Colonic mucosa (tissue), 4 donors: Measurements from ENCODE around the gene FAM222B. TPM values are rescaled to one million over a fixed set of nuclear protein-coding genes. Genes with fewer than 3 reads are reported as not detected.

Experiments
- DNase-seq: peaks from one replicate; pipeline ENCODE4 v3.0.0-alpha.2; 2020
- H3K27ac ChIP-seq: fragments of 200-600 bp; one replicate; pipeline ENCODE4 v1.8.0; 2021
- H3K27me3 ChIP-seq: fragments of 200-600 bp; one replicate; pipeline ENCODE4 v1.8.0; 2021
- H3K36me3 ChIP-seq: fragments of 200-600 bp; one replicate; pipeline ENCODE4 v1.8.0; 2021
- H3K4me1 ChIP-seq: fragments of 200-600 bp; one replicate; pipeline ENCODE4 v1.8.0; 2021; ENCODE audit warnings: mild to moderate bottlenecking
- H3K4me3 ChIP-seq: fragments of 200-600 bp; one replicate; pipeline ENCODE4 v1.8.0; 2021
- H3K9ac ChIP-seq, 2 donors: one replicate each; pipeline ENCODE4 v1.7.0; 2013; ENCODE audit warnings: control low read depth in 2 of 2, low read depth in 2 of 2, low read length in 2 of 2
- H3K9me3 ChIP-seq: fragments of 200-600 bp; one replicate; pipeline ENCODE4 v1.8.0; 2021
- intact Hi-C: fragments of 100-400 bp; cut with DNase I; formaldehyde crosslinking; loops from one replicate; pipeline ENCODE4 v1.14.1; 2022
- total RNA-seq, 2 donors: library from RNA; stranded (reverse); fragmentation: NEBNext Ultra II Directional in 1 of 2; extraction: Animal tissue kit (Norgen Biotek cat#: 25700) in 1 of 2; gene quantifications; one replicate each; pipeline ENCODE4 v1.2.1, GENCODE V29; 2021
- TF ChIP-seq, protein P1 (sequence below): fragments of 200-600 bp; IDR thresholded peaks from one replicate; pipeline ENCODE4 v1.8.0; 2022; ENCODE audit warnings: antibody characterized with exemption, mild to moderate bottlenecking
- donor health status: healthy.
- donor health status: DM: no; HTN: no; CAD: no.
- donor health status: DM: no; HTN: no; CAD: no.

FAM222B gene
- total RNA-seq, 2 donors from 2014 or later = 27.9 to 35.4 TPM

DNA sequence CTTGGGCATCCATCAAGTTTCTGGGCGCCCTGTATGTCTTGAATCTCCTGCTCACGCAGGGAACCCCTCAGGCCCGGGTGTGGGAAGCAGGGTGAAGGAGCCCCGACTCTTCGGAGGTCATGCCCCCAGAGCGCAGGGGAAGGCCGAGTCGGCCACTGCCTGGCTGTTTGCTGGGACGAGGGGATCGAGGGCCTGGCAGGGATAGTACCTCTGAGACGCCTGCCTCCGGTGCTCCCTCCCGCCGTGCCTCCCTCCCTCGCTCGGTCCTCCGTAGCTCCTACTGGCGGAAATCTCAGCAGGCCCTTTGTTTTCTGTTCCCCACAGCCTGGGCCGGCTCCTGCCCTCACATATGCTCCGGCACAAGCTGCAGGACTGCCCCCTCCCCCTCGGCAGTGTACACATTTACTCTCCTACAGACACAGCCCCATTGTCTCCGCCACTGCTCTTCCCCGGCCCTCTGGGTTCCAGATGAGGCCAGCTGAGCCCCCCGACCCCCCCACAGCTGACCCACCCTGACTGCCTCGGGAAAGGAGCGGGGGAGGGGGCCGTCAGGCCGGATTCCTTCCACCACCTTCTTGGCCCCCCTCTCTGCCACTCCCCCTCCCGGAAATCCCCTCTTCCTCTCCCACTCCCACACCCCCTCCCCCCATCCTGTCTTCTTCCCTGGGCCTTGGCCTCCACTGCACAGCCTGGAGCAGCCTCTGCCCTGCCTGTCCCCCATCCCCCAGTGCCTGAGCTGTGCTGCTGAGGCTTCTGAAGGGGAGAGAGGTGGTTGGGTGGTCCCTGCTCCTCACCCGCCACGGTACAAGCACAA lies 97.4 kb downstream of the FAM222B start:
- H3K36me3 ChIP-seq = peaks cover 11% of the 10 kb centered on the region
- H3K9ac ChIP-seq = peak overlapping the region; percentile 81 to 85
- H3K4me1 ChIP-seq = peaks cover 29% of the 10 kb centered on the region
- intact Hi-C loops = no loop called here
- peak overlapping the region; percentile 77 for H3K4me3 ChIP-seq
- no peaks in the 10 kb centered on the region for H3K9me3 ChIP-seq
- TF ChIP-seq, protein P1, sequence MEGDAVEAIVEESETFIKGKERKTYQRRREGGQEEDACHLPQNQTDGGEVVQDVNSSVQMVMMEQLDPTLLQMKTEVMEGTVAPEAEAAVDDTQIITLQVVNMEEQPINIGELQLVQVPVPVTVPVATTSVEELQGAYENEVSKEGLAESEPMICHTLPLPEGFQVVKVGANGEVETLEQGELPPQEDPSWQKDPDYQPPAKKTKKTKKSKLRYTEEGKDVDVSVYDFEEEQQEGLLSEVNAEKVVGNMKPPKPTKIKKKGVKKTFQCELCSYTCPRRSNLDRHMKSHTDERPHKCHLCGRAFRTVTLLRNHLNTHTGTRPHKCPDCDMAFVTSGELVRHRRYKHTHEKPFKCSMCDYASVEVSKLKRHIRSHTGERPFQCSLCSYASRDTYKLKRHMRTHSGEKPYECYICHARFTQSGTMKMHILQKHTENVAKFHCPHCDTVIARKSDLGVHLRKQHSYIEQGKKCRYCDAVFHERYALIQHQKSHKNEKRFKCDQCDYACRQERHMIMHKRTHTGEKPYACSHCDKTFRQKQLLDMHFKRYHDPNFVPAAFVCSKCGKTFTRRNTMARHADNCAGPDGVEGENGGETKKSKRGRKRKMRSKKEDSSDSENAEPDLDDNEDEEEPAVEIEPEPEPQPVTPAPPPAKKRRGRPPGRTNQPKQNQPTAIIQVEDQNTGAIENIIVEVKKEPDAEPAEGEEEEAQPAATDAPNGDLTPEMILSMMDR = no peak
- peak; percentile 67 for DNase-seq
- H3K27me3 ChIP-seq = no peaks in the 10 kb centered on the region
- peak overlapping the region; percentile 95 for H3K27ac ChIP-seq

DNA sequence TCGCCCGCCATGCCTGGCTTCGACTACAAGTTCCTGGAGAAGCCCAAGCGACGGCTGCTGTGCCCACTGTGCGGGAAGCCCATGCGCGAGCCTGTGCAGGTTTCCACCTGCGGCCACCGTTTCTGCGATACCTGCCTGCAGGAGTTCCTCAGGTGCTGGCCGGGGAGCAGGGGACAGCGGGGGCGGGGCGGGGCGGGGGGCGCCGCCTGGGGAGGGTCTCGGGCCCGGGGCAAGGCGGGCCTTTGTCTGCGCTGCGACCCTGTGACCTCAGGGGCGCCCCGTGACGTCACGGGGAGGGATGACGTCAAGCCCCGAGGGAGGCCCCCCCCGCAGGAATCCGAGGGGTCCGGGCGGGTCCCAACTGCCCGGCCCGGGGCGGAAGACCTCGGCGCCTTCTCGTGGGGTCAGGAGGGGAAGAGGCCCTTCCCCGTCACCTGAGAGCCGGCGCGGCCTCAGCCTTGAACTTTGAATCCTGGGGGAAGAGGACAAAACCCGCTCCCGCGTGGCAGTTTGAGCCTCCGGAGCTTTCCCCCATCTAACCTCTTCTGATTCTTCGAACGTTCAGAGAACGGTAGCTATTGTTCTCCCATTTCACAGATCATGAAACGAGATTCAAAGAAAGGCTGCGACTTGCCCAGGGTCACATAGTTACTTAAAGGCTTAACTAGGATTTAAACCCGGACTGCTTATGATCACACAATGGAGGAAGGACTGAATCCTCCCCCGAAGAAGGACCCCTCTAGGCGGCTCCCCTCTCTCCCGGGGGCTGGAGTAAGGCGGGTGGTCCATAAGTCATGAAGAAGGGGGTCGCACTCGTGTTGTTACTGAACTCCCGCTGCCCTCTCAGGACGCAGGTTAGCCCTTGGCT lies 98.3 kb downstream of the FAM222B start:
- H3K36me3 ChIP-seq = peaks cover 10% of the 10 kb centered on the region
- H3K9me3 ChIP-seq = no peaks in the 10 kb centered on the region
- intact Hi-C loops = no loop called here
- TF ChIP-seq, protein P1 = no peak
- peak; percentile 76 for DNase-seq
- H3K27ac ChIP-seq = peak overlapping the region; percentile 95
- peak overlapping the region; percentile 77 for H3K4me3 ChIP-seq
- peak overlapping the region; percentile 85 to 87 for H3K9ac ChIP-seq
- no peaks in the 10 kb centered on the region for H3K27me3 ChIP-seq
- peaks cover 24% of the 10 kb centered on the region for H3K4me1 ChIP-seq

DNA sequence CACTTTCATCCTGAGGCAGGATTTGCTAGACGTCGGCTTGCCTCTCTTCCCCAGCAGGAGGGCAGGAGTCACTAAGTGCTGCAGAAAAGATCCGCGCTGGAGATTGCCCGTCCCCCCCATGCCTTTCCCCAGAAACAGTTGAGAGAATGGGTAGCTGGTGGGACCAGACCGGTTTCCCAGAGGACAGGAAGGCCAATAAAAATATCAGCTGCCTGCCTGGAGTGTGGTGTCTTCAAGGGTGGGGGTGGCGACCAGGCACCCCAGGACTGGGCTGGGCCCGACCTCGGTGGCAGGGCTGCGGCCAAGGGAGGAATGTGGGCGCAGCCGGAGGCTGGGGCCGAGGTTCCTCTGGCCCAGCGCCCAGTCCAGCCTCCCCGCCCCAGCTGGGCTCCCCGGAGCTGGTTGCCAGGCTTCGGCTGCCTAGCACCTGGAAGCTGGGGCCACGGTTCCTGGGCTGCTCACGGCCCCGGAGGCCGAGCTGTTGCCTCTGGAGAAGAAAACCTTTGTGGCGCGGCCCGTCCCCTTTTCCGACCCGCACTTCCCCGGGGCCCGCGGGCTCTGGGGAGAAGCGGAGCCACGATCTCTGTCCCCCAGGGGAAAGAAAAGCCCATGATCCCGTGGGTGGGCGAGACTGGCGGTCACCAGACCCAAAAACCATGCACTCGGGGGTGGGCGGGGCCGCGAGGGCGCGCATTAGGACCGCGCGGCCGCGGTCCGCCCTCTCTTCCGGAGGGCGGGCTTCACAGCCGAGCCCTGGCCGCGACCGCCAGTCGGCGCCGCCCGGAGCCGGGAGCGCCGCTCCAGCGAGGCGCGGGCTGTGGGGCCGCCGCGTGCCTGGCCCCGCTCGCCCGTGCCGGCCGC lies 99.1 kb downstream of the FAM222B start, which contains the start of gene TRAF4:
Gene TRAF4 (plus strand): TSS at position 769 of the 861 bp plus-strand sequence. CDS start 102 bp downstream, outside the sequence.
- H3K4me3 ChIP-seq = peak within 1 kb of the TSS; percentile 77
- no peaks in the 10 kb centered on the region for H3K9me3 ChIP-seq
- TF ChIP-seq, protein P1 = no peak
- no peaks in the 10 kb centered on the region for H3K27me3 ChIP-seq
- intact Hi-C loops = no loop called here
- DNase-seq = peak; percentile 85
- H3K4me1 ChIP-seq = peaks cover 24% of the 10 kb centered on the region
- peaks cover 1% of the 10 kb centered on the region for H3K36me3 ChIP-seq
- H3K9ac ChIP-seq = peak within 1 kb of the TSS; percentile 85 to 87
- H3K27ac ChIP-seq = peak within 1 kb of the TSS; percentile 95

DNA sequence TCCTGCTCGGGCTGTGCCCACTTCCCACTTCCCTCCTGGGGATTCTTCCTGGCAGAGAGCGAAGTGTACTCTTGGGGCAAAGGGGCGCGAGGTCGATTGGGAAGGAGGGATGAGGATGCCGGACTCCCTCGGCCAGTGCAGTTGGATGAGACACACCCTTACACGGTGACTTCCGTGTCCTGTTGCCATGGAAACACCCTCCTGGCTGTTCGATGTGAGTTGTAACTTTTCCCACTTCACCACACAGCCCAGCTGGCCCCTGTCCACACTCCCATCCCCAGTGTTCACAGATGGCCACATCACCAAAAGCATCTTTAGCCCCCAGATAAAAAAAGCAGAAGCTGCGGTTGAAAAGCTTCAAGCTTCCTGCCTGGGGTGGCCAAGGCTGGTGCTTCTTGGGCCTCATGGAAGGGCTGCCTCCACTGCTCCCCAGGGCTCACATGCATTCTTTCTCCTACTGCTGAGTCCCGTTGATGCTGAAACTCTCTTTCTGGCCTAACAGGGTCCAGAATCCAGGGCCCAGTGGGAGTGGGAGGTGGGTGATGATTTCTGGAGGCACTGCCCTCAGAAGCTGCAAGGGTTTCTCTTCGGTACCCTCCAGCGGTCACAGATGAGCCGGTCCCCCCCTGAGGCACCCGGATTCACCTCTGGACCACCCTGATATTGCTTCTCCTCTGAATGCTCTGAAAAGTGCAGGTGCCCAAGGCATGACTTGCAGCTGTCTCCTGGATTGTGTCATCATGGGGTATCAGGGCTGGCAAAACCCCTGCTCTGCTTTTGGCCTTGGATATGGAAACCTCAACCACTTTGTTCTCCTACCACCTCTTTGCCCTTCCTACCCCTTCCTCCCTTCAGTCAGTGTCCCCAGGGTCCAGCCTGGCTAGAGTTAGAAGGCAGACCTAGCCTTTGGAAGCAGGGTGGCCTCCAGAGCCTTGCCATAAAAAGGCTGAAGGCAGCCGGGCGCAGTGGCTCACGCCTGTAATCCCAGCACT lies 100.9 kb downstream of the FAM222B start:
- no peak overlapping the region for H3K27ac ChIP-seq
- H3K4me3 ChIP-seq = no peak overlapping the region
- TF ChIP-seq, protein P1 = no peak
- no peaks in the 10 kb centered on the region for H3K9me3 ChIP-seq
- H3K36me3 ChIP-seq = no peaks in the 10 kb centered on the region
- peaks cover 16% of the 10 kb centered on the region for H3K4me1 ChIP-seq
- no peaks in the 10 kb centered on the region for H3K27me3 ChIP-seq
- DNase-seq = peak; percentile 53
- intact Hi-C loops = no loop called here
- peak overlapping the region; percentile 8 to 32 for H3K9ac ChIP-seq
